GM18508 (cell line): ENCODE results near the gene KRT31.
"Not testable (repeated sequence)": the region's sequence is repeated elsewhere in the genome, so short reads cannot be mapped to it uniquely, and the experiment has no call there.

ENCODE experiments used
- ATAC-seq: cut with Tn5 transposase; IDR thresholded peaks from one replicate; pipeline ENCODE4 v1.9.1; 2021; ENCODE audit warnings: moderate number of reproducible peaks; ENCODE audit not compliant: insufficient read depth, unreplicated experiment

The KRT31 gene

DNA sequence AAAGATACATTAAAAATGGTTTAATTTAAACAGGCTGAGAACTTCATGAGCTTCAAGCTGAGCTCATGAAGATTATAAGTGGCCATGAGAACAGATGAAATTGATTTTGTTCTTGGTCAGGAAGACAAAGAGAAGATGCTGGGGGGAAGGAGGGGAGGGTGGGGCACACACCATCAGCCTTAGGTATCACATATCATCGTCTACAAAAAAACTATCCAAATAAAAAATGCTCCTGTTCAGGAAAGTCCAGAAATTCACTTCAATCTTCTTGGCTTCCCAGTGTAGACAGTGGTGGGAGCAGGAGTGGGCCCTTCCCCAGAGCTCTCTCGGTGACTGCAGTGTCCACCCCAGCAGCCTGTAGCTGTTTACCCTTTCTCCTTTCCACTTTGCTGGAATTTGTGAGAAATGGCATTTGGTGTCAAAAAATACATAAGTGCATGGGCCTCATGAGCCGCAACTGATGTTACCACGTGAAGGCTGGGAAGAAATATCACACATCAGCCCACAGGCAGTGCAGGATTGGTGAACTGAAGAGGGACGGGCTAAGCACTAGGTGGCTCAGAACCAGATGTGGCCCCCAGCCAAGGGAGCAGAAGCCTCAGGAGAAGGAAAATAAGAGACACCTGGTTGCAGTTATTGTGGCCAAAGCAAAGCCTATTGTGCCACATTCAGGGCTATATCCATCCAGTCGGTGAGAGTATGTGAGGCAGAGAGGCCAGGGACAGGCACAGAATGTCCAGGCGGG is 20.9 kb upstream of the KRT31 start:
- ATAC-seq: no peak

DNA sequence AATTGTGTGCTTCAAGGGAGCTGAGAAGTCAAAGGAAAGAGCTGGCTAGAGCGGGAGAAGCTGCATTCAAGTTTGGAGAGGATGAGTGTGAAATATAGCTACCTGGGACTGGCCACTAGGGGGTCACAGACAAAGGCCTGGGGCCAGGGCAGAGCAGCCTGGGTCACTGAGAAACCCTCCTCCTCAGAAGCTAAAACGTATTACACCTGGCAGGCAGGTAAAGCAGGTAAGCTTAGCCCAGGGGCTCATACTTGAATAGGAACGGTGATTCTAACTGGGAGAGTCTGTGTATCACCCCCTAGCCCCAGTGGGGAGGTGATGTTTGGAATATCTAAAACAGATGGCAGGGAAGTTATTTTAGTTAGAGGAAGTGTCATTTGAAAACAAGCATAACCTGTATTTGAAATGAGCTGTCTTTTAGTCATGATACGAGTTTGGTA is 20.2 kb upstream of the KRT31 start:
- ATAC-seq: no peak

DNA sequence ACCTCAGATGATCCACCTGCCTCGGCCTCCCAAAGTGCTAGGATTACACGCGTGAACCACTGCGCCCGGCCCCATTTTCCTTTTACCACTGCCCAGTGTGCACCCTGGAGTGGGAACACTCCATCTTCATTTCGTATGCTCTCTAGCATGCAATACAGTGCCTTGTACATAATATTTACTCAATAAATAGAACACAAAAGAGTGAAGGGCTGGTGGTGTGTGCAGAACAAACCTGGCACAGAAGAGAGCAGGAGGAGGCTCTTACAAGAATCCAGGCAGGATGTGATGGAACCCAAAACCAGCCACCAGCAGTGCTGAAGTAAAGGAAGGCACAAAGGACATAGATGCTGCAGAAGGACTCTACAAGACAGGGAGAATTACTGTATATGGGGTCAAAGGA is 19.7 kb upstream of the KRT31 start:
- ATAC-seq: no peak

DNA sequence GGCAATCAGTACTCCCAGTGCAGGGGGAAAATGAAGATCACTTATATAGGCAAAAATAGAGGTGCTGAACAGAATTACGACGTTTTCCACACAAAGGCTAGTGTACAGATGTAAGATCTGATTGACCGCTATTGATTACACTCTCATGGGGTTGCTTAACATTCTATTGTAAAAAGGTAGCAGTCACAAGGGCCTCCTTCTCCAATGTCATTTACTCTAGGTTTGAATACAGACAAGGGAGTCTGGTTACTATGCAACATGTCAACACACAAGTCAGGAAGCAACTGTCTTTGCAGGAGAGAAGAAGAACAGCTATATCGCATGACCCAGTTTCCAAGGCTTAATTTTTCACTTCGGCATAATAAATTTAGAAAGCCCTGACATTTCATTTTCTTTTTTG is 19.1 kb upstream of the KRT31 start:
- no peak for ATAC-seq

DNA sequence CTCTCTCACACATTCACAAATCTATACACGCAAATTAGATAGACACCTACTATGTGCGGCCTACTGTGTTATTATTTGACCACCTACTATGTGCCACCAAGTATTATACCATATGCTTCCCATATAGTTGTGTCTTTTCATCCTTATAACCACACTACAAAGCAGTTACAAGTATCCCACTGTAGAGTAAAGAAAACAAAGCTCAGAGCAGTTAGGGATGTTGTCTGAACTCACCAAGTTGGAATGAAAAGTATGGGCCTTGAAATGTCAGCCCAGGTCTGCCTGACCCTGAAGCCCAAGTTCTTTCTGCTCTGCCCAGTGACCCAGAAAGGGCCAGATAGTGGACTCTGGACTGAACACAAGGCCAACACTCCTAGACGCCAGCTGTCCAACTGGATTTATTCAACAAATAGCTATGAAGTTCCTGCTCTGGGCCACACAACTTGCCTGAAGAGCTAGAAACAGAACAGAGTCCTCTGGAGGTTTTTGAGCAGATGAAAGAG is 18.5 kb upstream of the KRT31 start:
- ATAC-seq: no peak

DNA sequence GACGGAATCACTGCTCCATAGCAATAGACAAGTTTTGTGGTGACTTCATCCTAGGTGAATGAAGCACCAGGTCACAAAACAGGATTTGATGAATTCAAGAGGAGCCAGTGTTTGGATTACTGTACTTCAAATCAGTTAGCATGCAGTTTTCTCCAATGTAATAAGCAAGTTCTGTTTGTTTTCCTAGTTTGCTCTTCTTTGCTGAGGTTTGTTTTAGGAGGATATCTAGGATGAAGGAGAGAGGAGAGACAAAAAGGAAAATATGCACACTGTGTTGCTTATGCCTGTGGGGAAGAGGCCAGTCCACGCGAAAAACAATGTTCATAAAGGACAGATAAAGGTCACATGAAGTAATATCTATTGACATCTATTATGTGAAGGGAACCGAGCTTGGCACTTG is 18.0 kb upstream of the KRT31 start:
- no peak for ATAC-seq

DNA sequence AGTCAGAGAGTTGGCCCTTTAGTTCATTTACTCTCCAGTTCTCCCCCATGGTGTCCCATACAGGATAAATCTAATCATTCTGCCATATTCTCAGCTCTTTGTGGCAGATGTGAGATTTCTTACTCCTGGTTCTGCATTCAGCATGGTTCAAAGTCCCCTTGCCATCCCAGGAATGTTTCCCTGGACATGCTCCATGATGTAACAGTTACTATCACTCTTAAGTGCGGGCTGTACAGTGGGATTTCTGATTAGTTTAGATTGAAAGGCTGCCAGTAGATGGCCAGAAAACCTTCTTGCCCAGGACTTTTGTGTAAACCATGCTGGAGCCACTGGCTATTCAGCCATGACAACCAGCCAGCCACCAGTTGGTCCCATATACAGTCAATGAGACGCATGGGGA is 16.6 kb upstream of the KRT31 start:
- ATAC-seq: no peak

DNA sequence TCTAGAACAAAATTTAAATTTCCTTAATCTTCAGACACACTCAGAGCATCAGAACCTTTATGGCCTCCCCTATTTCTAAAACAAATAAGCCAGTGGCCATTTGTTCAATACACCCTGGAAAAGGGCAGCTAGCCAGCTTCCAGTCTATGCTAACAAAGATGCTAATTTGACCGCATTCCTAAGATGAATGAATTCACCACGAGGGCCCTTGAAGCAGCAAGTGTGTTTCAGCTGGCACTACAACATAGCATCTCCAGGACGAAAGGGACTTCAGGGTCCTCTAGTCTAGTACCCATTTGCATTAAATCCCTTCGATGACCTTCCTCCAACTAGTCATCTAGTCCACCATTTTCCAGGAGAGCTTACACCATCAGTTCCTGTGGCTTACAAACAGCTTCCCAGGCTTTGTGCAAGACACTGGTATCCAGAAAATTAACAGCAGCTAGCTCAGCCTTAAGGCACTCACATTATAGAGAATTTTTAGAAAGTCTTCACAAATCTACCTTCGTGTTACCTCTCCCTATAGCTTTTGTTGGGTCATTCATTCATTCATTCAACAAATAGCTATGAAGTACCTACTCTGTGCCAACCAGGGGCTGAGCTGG is 16.0 kb upstream of the KRT31 start:
- ATAC-seq: no peak

DNA sequence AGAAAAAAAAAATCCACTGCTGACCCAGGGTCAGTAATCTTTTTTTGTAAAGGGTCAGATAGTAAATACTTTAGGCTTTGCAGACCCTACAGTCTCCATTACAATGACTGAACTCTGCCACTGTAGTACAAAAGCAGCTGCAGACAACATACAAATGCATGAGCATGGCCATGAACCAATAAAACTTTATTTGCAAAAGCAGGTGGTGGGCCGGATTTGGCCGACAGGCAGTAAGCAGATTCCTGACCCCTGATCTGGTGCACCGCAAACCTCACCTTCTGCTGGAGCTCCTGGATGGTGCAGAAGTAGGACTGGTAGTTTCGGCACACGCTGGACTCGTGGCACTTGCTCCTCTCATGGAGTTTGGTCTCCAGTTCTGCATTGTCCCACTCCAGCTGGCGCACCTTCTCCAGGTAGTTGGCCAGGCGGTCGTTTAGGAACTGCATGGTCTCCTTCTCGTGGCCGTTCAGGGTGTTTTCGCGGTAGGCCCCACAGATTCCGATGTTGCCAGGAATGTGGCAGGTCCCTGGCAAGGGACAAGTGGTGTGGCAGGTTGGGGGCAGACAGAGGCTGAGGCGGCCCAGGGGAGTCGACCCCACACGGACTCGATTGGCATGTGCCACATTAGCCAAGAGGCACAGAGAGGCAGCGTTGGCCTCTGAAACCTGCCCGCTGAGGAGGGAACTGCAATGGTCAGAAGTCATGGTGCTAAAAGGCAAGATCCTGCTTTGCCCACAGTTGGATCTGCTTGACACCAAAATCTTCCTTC is 13.8 kb upstream of the KRT31 start:
- no peak for ATAC-seq

DNA sequence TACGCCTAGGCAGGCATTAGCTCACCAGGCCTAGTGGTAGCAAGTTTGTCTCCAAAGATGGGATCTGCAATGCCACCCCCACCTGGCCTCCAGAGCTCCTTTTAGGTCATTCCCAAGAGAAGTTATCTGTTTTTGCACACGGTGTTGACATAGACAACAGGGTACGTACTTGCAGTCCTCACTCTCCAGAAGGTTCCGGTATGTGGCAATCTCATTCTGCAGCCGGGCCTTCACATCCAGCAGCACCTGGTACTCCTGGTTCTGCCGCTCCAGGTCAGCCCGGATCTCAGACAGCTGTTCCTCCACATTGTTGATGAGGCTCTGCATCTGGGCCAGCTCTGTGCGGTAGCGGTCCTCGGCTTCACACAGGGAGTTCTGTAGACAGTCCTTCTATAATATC is 9.8 kb upstream of the KRT31 start:
- no peak for ATAC-seq

DNA sequence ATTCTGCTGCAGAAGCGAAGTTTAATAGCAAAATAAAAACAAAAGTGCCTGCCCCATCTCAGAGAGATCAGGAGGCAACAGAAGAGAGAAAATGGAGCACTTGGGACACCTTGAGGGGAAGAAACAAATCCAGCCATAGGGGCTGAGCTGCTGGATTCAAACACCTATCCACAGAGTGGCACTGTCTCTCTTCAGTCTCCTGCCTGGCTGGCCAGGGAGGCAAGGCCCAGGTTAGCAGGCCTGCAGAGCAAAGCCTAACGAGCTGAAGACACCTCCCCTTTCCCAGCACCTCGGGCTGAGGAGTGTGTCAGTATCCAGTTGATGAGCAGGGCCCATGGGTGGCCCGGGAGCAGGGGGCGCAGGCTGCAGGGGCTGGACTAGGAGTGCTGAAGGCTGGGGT is 8.8 kb upstream of the KRT31 start:
- no peak for ATAC-seq

DNA sequence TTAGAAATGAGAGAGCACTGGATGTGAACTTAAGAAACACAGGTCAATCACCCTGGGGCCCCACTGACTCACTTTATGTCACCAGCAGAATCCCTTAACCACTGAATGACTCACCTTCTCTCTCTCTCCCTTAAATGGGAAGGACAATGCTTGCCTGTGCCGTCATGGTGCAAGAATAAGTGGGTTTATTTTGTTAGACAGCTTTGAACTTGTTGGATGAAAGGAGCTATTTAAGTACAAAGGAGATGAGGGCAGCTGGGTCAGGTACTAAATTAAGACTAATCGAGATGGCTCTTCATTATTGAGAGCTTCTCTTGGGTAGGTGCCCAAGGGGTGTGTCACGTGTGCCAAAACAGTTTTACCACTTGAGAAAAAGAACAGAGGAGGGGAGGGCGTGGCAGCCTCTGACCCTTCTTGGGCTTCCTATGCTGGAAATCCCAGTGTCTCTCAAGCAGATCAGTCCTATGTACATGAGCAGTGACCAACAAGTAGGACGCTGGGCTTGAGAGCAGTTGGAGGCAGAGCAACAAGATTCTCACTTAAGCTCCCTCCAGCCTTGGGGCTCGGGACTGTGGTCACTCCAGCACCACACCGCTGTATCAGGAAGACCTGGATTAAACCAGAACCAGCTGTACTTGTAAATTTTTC is 6.7 kb upstream of the KRT31 start:
- ATAC-seq: no peak

DNA sequence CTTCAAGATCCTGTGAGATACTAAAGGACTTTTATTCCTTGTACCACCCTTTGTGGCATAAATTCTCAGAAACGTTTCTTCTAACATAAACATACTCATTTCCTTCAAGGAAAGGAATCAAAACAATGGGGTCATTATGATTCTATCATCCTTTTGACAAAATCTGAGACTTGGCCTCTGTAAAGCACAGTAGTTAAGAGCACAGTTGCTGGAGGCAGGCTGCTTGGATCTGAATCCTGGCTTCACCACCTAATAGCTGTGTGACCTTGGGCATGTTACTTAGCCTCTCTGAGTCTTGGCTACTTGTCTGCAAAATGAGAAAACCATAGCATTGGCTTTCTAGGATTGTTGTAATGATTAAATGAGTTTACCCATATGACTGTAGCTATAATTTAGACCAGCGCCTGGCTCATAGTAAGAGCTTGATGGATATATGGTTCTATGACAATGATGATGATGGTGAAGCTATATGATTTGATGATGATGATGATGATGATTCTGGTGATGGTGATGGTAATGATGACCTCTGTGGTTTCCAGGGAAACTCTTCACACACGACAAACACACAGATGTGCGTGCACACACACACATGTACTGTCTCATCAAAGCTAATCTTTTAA is 6.1 kb upstream of the KRT31 start:
- ATAC-seq: no peak

DNA sequence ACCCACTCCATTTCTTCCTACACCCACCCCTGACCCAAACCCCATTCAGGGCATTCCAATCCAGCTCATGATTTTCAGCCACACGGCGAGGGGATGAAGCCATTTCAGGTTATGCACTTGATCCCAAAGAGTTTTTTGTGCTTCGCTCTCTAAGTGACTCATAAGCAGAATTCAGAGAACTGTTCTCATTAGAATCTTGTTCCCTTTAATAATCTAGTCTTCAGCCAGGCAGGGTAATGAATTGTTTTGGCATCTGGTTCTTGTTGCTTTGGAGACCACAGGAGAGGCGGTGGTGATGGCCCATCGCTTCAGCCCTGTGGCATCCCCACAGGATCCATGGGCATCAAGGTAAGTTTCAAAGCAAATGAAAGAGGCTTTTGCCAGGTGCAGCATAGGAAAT is 4.8 kb upstream of the KRT31 start:
- no peak for ATAC-seq

DNA sequence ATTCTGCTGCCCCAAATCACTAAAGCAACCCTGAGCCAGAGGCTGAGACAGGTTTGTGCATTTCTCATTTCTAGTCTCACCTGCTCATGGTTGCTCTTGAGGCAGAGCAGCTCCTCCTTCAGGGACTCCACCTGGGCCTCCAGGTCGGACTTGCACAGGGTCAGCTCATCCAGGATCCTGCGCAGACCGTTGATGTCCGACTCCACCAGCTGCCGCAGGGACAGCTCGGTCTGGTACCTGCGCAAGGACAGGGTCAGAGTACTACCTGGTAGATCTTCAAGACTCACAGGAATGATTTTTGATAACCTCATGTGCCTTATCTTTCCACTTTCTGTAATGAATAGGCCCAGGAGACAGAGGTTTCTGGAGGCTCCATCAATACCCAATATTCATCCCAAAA is 1.1 kb downstream of the KRT31 start:
- no peak for ATAC-seq

DNA sequence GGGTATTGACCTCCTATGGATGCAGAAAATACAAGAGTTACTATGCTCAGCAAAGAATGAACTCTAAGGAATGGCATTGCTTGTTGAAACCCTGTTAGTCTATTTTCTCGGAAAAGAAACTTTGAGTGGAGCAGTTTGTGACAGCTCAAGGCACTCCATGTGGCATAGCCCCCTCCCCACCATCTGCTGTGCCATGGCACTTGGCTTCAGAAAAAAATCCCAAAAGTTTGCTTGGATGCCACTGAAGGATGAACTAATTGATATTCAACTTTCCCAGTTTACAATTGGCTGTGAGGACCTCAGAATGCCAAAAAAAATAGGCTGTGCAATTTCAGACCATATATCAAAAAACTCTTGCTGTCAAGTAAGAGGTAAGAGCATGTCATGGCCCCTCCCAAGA is 1.8 kb downstream of the KRT31 start:
- no peak for ATAC-seq

DNA sequence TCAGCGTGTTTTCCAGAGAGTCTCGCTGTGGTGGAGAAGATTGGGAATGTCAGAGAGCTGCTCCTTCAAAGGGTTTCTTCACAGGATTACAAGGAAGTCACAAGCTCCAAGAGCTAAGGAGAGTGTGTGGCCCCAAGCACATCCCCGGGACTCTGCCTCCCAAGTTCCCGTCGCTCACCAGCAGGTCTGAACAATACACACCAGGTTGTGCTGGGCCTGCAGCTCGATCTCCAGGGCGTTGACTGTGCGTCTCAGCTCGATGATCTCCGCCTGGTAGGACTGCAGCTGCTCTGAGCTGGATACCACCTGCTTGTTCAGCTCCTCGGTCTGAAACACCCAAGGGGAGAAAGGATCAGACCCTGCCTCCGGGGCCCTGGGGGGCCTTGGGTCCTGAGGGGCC is 2.4 kb downstream of the KRT31 start:
- ATAC-seq: not testable (repeated sequence)

DNA sequence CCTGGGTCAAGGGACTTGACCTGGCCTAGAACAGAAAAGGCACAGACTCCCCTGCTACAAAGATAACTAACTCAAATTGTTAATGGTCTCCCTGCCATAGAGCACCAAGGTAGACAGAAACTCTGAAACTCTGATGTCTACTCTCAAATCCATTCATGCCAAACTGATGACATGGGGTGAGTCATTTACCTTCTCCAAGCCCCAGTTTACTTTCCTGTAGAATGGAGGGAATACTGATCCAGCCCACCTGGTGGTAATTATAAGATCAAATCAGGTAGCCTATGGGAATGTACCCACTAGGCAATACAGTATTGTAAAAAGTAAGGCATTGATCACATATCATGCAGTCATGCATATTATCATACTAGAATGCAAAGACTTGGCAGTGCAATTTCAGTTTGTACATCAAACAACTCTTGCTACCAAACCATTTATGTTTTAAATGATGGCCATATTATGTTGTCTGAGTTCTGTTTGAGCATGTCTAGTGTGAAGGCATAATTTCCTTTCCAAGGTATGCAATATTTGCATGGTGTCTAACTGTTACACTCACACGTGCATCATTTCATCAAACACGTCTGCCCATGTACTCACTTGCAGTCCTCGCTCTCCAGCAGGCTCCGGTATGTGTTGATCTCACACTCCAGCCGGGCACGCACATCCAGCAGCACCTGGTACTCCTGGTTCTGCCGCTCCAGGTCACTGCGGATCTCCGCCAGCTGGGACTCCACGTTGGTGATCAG is 3.0 kb downstream of the KRT31 start:
- no peak for ATAC-seq

DNA sequence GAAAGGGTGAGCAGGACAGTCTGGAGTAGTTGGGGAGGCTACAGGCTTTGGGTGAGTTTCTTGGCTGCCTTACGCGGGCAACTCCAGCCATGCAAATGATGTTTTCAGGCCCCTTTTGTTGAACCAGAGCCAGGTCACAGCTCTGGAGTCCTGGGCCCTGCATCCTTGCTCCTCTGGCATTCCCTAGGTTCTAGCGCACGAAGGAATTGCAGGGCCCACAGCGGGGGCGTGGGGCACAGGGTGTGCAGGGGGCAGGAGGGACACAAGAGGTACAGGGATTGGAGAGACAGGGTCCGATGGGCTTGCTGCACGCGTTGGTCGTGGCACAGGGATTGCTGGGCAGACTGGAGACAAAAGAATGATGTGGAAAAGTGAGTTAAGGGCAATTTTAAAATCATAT is 3.6 kb downstream of the KRT31 start:
- no peak for ATAC-seq

DNA sequence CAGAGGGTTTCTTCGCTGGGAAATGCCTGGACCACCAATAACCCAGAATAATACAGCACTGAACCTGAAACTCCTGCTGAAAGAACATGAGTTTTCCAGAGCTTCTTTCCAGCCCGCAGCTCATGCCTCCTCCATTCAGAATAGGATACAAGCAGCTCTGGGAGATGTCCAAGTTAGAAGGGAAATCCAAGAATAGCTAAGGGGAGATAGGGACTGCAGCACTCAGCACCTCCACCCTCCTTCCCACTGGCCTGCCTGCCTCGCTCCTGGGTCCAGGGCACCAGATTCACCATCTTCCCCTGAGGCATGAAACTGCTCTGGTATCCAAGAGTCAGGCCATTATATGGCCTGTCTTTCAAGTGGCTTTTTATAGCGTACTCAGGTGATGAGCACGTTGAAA is 4.1 kb downstream of the KRT31 start:
- ATAC-seq: no peak
